CD14-positive monocyte (primary cell): ENCODE measurements around the gene FST. TPM values are rescaled to one million over a fixed set of nuclear protein-coding genes. Genes with fewer than 3 reads are reported as not detected.

ENCODE experiments used
- DNase-seq, 3 donors: peaks; one replicate each; pipeline ENCODE4 v3.0.0-alpha.2; 2011 to 2022
- H2AFZ ChIP-seq: 2 replicates; pipeline ENCODE4 v1.6.0; 2012; ENCODE audit warnings: mild to moderate bottlenecking, low read depth, low read length, inconsistent platforms; ENCODE audit not compliant: insufficient read depth, poor library complexity, severe bottlenecking
- H3K27ac ChIP-seq, 2 donors: 1 replicate in 1 of 2; 2 replicates in 1 of 2; pipeline ENCODE4 v1.5.1; 2012 to 2013; ENCODE audit warnings: low read length in 2 of 2, control low read depth in 1 of 2, inconsistent platforms in 1 of 2, low read depth in 1 of 2, mild to moderate bottlenecking in 1 of 2
- H3K27me3 ChIP-seq, 2 donors: one replicate each; pipeline versions ENCODE4 v1.6.0 to v1.6.1; 2011 to 2013; ENCODE audit warnings: low read length in 2 of 2; ENCODE audit not compliant: control insufficient read depth in 2 of 2, insufficient read depth in 2 of 2
- H3K36me3 ChIP-seq, 2 donors: replicated peaks in 1 of 2; 1 replicate in 1 of 2; 2 replicates in 1 of 2; pipeline versions ENCODE4 v1.5.1 to v1.6.1; 2012 to 2013; ENCODE audit warnings: low read length in 2 of 2, control low read depth in 1 of 2, inconsistent platforms in 1 of 2, mild to moderate bottlenecking in 1 of 2; ENCODE audit not compliant: insufficient read depth in 2 of 2, control insufficient read depth in 1 of 2
- H3K4me1 ChIP-seq, 2 donors: 1 replicate in 1 of 2; 2 replicates in 1 of 2; pipeline versions ENCODE4 v1.5.1 to v1.6.1; 2012 to 2013; ENCODE audit warnings: low read length in 2 of 2, control low read depth in 1 of 2, inconsistent platforms in 1 of 2, mild to moderate bottlenecking in 1 of 2, moderate library complexity in 1 of 2; ENCODE audit not compliant: insufficient read depth in 2 of 2, control insufficient read depth in 1 of 2
- H3K4me2 ChIP-seq: replicated peaks from 2 replicates; pipeline ENCODE3; 2012; ENCODE audit warnings: low read length, moderate library complexity, mild to moderate bottlenecking; ENCODE audit not compliant: poor library complexity, severe bottlenecking; ENCODE audit errors: extremely low read depth
- H3K4me3 ChIP-seq, 3 experiments: fragments of 200-600 bp in 1 of 3; sonication (generic) in 1 of 3; replicated peaks in 1 of 3; 1 replicate in 2 of 3; 2 replicates in 1 of 3; pipeline ENCODE4 v1.5.1; 2011 to 2013; ENCODE audit warnings: low read length in 3 of 3, mild to moderate bottlenecking in 3 of 3, control low read depth in 2 of 3, low read depth in 2 of 3, inconsistent platforms in 1 of 3, moderate library complexity in 1 of 3
- H3K79me2 ChIP-seq: 2 replicates; pipeline ENCODE4 v1.6.0; 2012; ENCODE audit warnings: mild to moderate bottlenecking, control low read depth, inconsistent platforms, low read length, moderate library complexity; ENCODE audit not compliant: insufficient read depth
- H3K9ac ChIP-seq: 2 replicates; pipeline ENCODE4 v1.6.0; 2017; ENCODE audit warnings: low read length, mild to moderate bottlenecking; ENCODE audit not compliant: insufficient read depth, poor library complexity, severe bottlenecking
- H3K9me3 ChIP-seq, 2 donors: replicated peaks in 1 of 2; 1 replicate in 1 of 2; 2 replicates in 1 of 2; pipeline versions ENCODE4 v1.5.1 to v1.6.1; 2012 to 2013; ENCODE audit warnings: low read length in 2 of 2, control low read depth in 1 of 2; ENCODE audit not compliant: control insufficient read depth in 1 of 2, insufficient read depth in 1 of 2
- H4K20me1 ChIP-seq: 2 replicates; pipeline ENCODE4 v1.6.0; 2012; ENCODE audit warnings: mild to moderate bottlenecking, low read length, control low read depth, moderate library complexity; ENCODE audit not compliant: insufficient read depth
- H3K27ac Mint-ChIP-seq, 7 donors: one replicate each; pipeline ENCODE4 v1.8.0; 2020; ENCODE audit warnings: mild to moderate bottlenecking in 7 of 7, mixed read lengths in 7 of 7, moderate library complexity in 6 of 7, inconsistent platforms in 2 of 7
- H3K27me3 Mint-ChIP-seq, 3 donors: one replicate each; pipeline ENCODE4 v1.8.0; 2021 to 2022; ENCODE audit warnings: low read depth in 3 of 3, mild to moderate bottlenecking in 3 of 3, mixed read lengths in 3 of 3, moderate library complexity in 3 of 3, inconsistent platforms in 1 of 3
- H3K36me3 Mint-ChIP-seq, 2 donors: one replicate each; pipeline ENCODE4 v1.8.0; 2020; ENCODE audit warnings: mixed read lengths in 2 of 2, inconsistent platforms in 1 of 2, mild to moderate bottlenecking in 1 of 2
- H3K4me1 Mint-ChIP-seq: one replicate; pipeline ENCODE4 v1.8.0; 2020; ENCODE audit warnings: mild to moderate bottlenecking, mixed read lengths
- H3K4me3 Mint-ChIP-seq, 2 donors: one replicate each; pipeline ENCODE4 v1.8.0; 2020; ENCODE audit warnings: mild to moderate bottlenecking in 2 of 2, mixed read lengths in 2 of 2, moderate library complexity in 1 of 2
- H3K9me3 Mint-ChIP-seq, 7 donors: one replicate each; pipeline ENCODE4 v1.8.0; 2020 to 2022; ENCODE audit warnings: mixed read lengths in 7 of 7, mild to moderate bottlenecking in 6 of 7, moderate library complexity in 6 of 7, inconsistent platforms in 2 of 7
- CTCF ChIP-seq: fragments of 200-600 bp; IDR thresholded peaks from one replicate; pipeline ENCODE4 v1.8.0; 2022; ENCODE audit warnings: antibody characterized with exemption, mild to moderate bottlenecking
- WGBS: methylation state at CpG from one replicate; pipeline ENCODE4 v1.1.5; 2013; ENCODE audit warnings: missing lambda C conversion rate; ENCODE audit not compliant: insufficient coverage; 5-methylcytosine and 5-hydroxymethylcytosine counted together
- intact Hi-C, 2 donors: fragments of 100-400 bp; cut with micrococcal nuclease; formaldehyde crosslinking; loops; one replicate each; pipeline versions ENCODE4 v1.15.0 to v1.15.1; 2023
- polyA plus RNA-seq, 3 donors: library from polyadenylated mRNA; depleted of rRNA in 1 of 3; unstranded in 2 of 3; stranded (reverse) in 1 of 3; fragments of 300-500 nt in 2 of 3; fragments of >200 nt in 1 of 3; fragmentation: Illumina TruSeq in 2 of 3; gene quantifications; 1 replicate in 2 of 3; 2 replicates in 1 of 3; pipeline ENCODE4 v1.2.3, GENCODE V29; 2012 to 2021

The FST gene
- polyA plus RNA-seq, 3 donors: 0.23 TPM; not detected in 2

DNA sequence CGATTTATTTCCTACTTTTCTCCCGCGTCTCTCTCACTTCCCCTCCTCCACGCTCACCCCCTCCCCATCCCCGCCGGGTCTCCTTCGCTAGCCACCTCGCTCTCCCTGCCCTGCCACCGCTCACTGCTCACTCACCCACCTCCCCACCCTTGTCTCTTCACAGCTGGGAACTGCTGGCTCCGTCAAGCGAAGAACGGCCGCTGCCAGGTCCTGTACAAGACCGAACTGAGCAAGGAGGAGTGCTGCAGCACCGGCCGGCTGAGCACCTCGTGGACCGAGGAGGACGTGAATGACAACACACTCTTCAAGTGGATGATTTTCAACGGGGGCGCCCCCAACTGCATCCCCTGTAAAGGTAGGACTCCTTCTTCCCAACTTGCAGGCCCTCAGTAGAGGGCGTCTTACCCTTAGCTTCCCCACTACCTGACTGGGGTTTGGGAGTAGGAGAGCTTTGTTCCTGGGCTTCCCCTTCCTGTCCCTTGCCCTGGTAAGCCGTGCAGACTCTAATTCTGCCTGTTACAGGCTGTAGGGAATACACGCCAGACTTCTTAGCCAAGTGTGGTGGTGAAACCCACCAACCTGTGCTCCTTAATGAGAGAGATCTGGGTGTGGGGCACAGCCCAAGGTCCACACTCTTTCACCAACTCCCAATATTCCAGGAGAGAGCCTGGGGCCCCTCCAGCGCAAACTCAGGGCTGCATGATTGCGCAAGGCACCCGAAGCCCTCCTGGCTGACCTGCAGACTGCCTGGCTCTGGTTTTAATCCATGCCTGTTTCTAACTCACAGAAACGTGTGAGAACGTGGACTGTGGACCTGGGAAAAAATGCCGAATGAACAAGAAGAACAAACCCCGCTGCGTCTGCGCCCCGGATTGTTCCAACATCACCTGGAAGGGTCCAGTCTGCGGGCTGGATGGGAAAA, 2.5 kb downstream of the FST start:
- no peak for TF ChIP-seq CTCF
- 31% methylated on average over 29 of the region's 35 CpGs for WGBS
- Mint-ChIP-seq H3K9me3 (peaks cover 0 to 13% (median 8%) of the 10 kb centered on the region in 7 donors), H3K36me3 (peaks cover 4 to 9% of the 10 kb centered on the region in 2 donors), H3K4me3 (peak overlapping the region; percentile 93 to 94), H3K27ac (peak overlapping the region in 3 of 7 donors; percentile 64 to 89 (median 72)), H3K27me3 (peaks cover 40 to 60% (median 55%) of the 10 kb centered on the region in 3 donors), H3K4me1 (peaks cover 38% of the 10 kb centered on the region)
- Histone ChIP-seq H3K27ac (no peak overlapping the region), H3K79me2 (no peaks in the 10 kb centered on the region), H3K4me2 (peak overlapping the region; percentile 87), H4K20me1 (no peaks in the 10 kb centered on the region), H3K4me3 (peak overlapping the region; percentile 53 to 83 (median 68)), H3K9me3 (no peaks in the 10 kb centered on the region), H3K27me3 (peaks cover 24 to 50% of the 10 kb centered on the region in 2 donors), H3K36me3 (no peaks in the 10 kb centered on the region), H3K9ac (peak overlapping the region; percentile 50), H2AFZ (peak overlapping the region; percentile 87), H3K4me1 (peaks cover 33 to 40% of the 10 kb centered on the region in 2 donors)
- intact Hi-C loops: loop anchor here in 1 of 2 donors (2.0 kb wide), 1 partner anchor 78 kb away; the partner anchor contains the start of gene NDUFS4
- peak in 2 of 3 donors; percentile 11 to 15 for DNase-seq

GRCh38 chr5:53487436-53487835, 7.0 kb downstream of the FST start:
- Histone ChIP-seq H3K79me2 (no peaks in the 10 kb centered on the region), H3K4me2 (no peak overlapping the region), H3K4me3 (no peak overlapping the region), H2AFZ (no peak overlapping the region), H3K27me3 (peaks cover 2 to 17% of the 10 kb centered on the region in 2 donors), H3K9ac (no peak overlapping the region), H3K27ac (no peak overlapping the region), H4K20me1 (no peaks in the 10 kb centered on the region), H3K36me3 (no peaks in the 10 kb centered on the region), H3K9me3 (no peaks in the 10 kb centered on the region), H3K4me1 (peaks cover 6 to 7% of the 10 kb centered on the region in 2 donors)
- Mint-ChIP-seq H3K36me3 (no peaks in the 10 kb centered on the region), H3K4me3 (no peak overlapping the region), H3K4me1 (peaks cover 10% of the 10 kb centered on the region), H3K27me3 (peaks cover 13 to 22% (median 19%) of the 10 kb centered on the region in 3 donors), H3K9me3 (no peaks in the 10 kb centered on the region), H3K27ac (no peak overlapping the region)
- WGBS: 71% methylated on average over 1 of the region's 1 CpG
- DNase-seq: no peak
- intact Hi-C loops: no loop called here
- TF ChIP-seq CTCF: no peak
